ENCODE data around the gene COL5A1.

COL5A1 gene

GRCh38 chr9:134867917-134868750 is 226.5 kb downstream of the COL5A1 start:
- DNase-seq, result no peak

- DNase-seq, result no peak
Observed at GRCh38 chr9:134868751-134869553, 227.3 kb downstream of the COL5A1 start.

- no peak for DNase-seq
Observed at GRCh38 chr9:134869554-134870300, 228.1 kb downstream of the COL5A1 start.

GRCh38 chr9:134870301-134870694 is 228.7 kb downstream of the COL5A1 start:
- DNase-seq, result no peak

- no peak for DNase-seq
Observed at GRCh38 chr9:134870746-134871662, 229.4 kb downstream of the COL5A1 start.

GRCh38 chr9:134871697-134872340 is 230.2 kb downstream of the COL5A1 start:
- no peak for DNase-seq

- DNase-seq, result no peak
Observed at GRCh38 chr9:134872482-134873231, 231.1 kb downstream of the COL5A1 start.

- DNase-seq, result no peak
Observed at GRCh38 chr9:134875371-134875770, 233.8 kb downstream of the COL5A1 start.

GRCh38 chr9:134877541-134877940 is 235.9 kb downstream of the COL5A1 start:
- no peak for DNase-seq

GRCh38 chr9:134879664-134880483 is 238.3 kb downstream of the COL5A1 start:
- no peak for DNase-seq

GRCh38 chr9:134880484-134881312 is 239.1 kb downstream of the COL5A1 start, which contains the start of gene FCN2:
TSS of gene FCN2 (plus strand) at chr9:134880810. CDS start at chr9:134880822, 12 bp downstream.
- DNase-seq, result no peak

- no peak for DNase-seq
Observed at GRCh38 chr9:134881313-134881670, 239.7 kb downstream of the COL5A1 start.

- no peak for DNase-seq
Observed at GRCh38 chr9:134882204-134882785, 240.7 kb downstream of the COL5A1 start.

GRCh38 chr9:134883040-134883782 is 241.6 kb downstream of the COL5A1 start:
- DNase-seq, result no peak

GRCh38 chr9:134884492-134884891 is 242.9 kb downstream of the COL5A1 start:
- no peak for DNase-seq

GRCh38 chr9:134885001-134885678 is 243.5 kb downstream of the COL5A1 start:
- no peak for DNase-seq

Data from midbrain (tissue), 1 donor.